Stimulated activated effector memory CD8-positive, alpha-beta T cell treated with anti-CD3 and anti-CD28 coated beads, Interleukin-12 subunit alpha, Interleukin-12 subunit beta, amount 100 ng/mL, for 72 hours (primary cell): Measurements from ENCODE around the gene DPH7.
"Not testable (repeated sequence)": the region's sequence is repeated elsewhere in the genome, so short reads cannot be mapped to it uniquely, and the experiment has no call there.

Source experiments
- ATAC-seq: fragments of 150-1000 bp; cut with Tn5 transposase; 2 replicates; pipeline ENCODE4 v1.10.0; 2021
- DNase-seq, 2 donors: peaks; one replicate each; pipeline ENCODE4 v3.0.0; 2021 to 2022; ENCODE audit warnings: low spot score in 2 of 2
- H3K27ac Mint-ChIP-seq: one replicate; pipeline ENCODE4 v1.8.0; 2022; ENCODE audit warnings: mild to moderate bottlenecking, mixed read lengths
- H3K36me3 Mint-ChIP-seq: one replicate; pipeline ENCODE4 v1.8.0; 2022; ENCODE audit warnings: mild to moderate bottlenecking, mixed read lengths
- H3K4me1 Mint-ChIP-seq: one replicate; pipeline ENCODE4 v1.8.0; 2022; ENCODE audit warnings: mixed read lengths
- H3K4me3 Mint-ChIP-seq: one replicate; pipeline ENCODE4 v1.8.0; 2022; ENCODE audit warnings: mild to moderate bottlenecking, mixed read lengths
- H3K9me3 Mint-ChIP-seq: one replicate; pipeline ENCODE4 v1.8.0; 2022; ENCODE audit warnings: mixed read lengths

The DPH7 gene

GRCh38 chr9:137550958-137551263 lies 27.8 kb downstream of the DPH7 start:
- not testable (repeated sequence) for ATAC-seq, H3K27ac Mint-ChIP-seq, DNase-seq, H3K9me3 Mint-ChIP-seq
- H3K4me1 Mint-ChIP-seq = peaks cover 29% of the 10 kb centered on the region
- peak overlapping the region; percentile 79 for H3K4me3 Mint-ChIP-seq
- peaks cover 15% of the 10 kb centered on the region for H3K36me3 Mint-ChIP-seq

GRCh38 chr9:137550231-137550621 lies 28.5 kb downstream of the DPH7 start, which contains the start of gene PNPLA7:
PNPLA7 (minus strand) TSS chr9:137550402; CDS start chr9:137550197, 205 bp downstream.
- H3K4me1 Mint-ChIP-seq = peaks cover 22% of the 10 kb centered on the region
- no peak for DNase-seq
- ATAC-seq = no peak
- no peaks in the 10 kb centered on the region for H3K9me3 Mint-ChIP-seq
- peak within 1 kb of the TSS; percentile 79 for H3K4me3 Mint-ChIP-seq
- H3K36me3 Mint-ChIP-seq = peaks cover 8% of the 10 kb centered on the region
- peak within 1 kb of the TSS; percentile 88 for H3K27ac Mint-ChIP-seq

GRCh38 chr9:137547687-137548543 lies 30.8 kb downstream of the DPH7 start:
- DNase-seq (no peak), ATAC-seq (no peak)
- Mint-ChIP-seq H3K9me3 (no peaks in the 10 kb centered on the region), H3K4me3 (no peak overlapping the region), H3K27ac (no peak overlapping the region), H3K4me1 (peaks cover 29% of the 10 kb centered on the region), H3K36me3 (no peaks in the 10 kb centered on the region)

GRCh38 chr9:137545123-137545522 lies 33.6 kb downstream of the DPH7 start:
- Mint-ChIP-seq H3K9me3 (no peaks in the 10 kb centered on the region), H3K27ac (no peak overlapping the region), H3K36me3 (no peaks in the 10 kb centered on the region), H3K4me1 (peaks cover 18% of the 10 kb centered on the region), H3K4me3 (no peak overlapping the region)
- DNase-seq (no peak), ATAC-seq (no peak)

GRCh38 chr9:137544176-137544760 lies 34.5 kb downstream of the DPH7 start:
- Mint-ChIP-seq H3K4me1 (peaks cover 14% of the 10 kb centered on the region), H3K9me3 (no peaks in the 10 kb centered on the region), H3K27ac (peak overlapping the region; percentile 85), H3K36me3 (no peaks in the 10 kb centered on the region), H3K4me3 (no peak overlapping the region)
- no peak for DNase-seq
- peak; percentile 69 for ATAC-seq

DNA sequence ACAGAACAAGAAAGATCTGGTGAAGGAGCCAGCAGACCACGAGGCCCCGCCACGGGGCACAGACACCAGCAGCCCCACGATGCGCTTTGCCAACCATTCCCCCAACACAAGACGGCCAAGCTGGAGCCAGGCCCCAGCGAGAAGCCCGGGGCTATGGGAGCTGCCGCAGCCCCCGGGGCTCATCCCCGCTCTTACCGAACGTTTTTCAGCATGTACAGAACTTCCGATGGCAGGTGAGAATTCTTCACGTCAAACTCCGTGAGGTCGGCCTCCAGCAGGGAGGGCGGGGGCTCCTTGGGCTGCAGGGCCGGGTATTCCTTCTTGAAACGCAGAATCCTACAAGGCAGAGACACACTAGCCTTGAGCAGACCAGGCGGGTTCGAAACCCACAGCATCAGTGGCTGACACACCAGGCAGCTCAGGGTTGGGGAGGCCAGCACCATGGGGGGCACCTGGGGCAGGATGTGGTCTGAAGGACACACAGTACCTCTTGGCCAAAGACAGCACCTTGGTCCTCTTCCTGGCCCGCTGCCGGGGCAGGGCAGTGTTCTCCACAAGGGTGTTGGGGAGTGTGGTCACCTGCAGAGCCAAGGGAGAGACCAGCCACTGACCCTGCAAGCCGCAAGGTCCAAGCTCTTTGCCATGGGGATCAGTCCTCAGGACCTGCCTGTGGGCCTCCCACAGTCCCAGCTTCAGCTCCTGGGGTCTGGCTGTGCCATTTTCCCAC lies 35.3 kb downstream of the DPH7 start:
- H3K36me3 Mint-ChIP-seq = no peaks in the 10 kb centered on the region

DNA sequence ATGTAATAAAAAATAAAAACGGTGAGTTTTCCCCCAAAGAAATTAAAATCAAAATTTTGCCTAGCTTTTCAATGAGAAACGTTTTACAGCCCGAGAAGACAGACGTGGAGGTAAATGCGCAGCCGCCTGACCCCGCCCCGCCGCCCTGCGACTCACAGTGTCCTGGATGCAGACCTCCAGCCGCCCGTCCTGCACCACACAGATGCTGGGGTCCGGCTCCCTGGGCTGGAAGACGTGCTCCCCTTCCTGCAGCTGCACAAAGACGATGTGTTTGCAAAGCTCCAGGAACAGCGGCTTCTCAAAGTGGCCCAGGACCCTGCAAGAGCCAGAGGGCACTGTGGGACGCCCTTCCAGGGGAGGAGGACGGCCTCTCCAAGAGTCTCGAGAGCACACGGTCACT lies 36.2 kb downstream of the DPH7 start:
- no peak overlapping the region for H3K4me3 Mint-ChIP-seq
- no peak overlapping the region for H3K27ac Mint-ChIP-seq
- no peaks in the 10 kb centered on the region for H3K36me3 Mint-ChIP-seq
- DNase-seq (no peak), ATAC-seq (no peak)
- H3K9me3 Mint-ChIP-seq = no peaks in the 10 kb centered on the region
- peaks cover 12% of the 10 kb centered on the region for H3K4me1 Mint-ChIP-seq

More for the DNA sequence above, 35.3 kb downstream of the DPH7 start:
- peak overlapping the region; percentile 85 for H3K27ac Mint-ChIP-seq
- no peaks in the 10 kb centered on the region for H3K9me3 Mint-ChIP-seq
- ATAC-seq (no peak), DNase-seq (no peak)
- H3K4me1 Mint-ChIP-seq = peaks cover 14% of the 10 kb centered on the region
- no peak overlapping the region for H3K4me3 Mint-ChIP-seq

DNA sequence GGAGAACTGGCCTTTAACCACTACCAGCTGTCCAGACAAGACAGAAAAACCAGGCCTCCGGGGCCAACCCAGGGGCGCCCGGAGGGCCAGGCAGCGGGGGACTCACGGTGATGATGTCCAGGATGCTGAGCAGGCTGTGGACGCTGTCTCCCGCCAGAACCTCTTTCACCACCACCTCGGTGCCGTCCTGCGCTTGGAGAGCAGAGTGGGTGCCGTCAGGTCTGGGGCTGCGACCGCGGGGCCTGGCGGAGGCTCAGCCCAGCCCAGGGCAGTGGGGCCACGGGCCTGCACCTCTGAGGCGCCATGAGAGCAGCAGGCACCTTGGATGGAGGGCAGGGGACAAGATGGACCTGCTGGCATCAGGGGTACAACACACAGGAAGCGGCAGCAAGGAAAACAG lies 38.2 kb downstream of the DPH7 start:
- no peak for ATAC-seq
- no peak overlapping the region for H3K4me3 Mint-ChIP-seq

DNA sequence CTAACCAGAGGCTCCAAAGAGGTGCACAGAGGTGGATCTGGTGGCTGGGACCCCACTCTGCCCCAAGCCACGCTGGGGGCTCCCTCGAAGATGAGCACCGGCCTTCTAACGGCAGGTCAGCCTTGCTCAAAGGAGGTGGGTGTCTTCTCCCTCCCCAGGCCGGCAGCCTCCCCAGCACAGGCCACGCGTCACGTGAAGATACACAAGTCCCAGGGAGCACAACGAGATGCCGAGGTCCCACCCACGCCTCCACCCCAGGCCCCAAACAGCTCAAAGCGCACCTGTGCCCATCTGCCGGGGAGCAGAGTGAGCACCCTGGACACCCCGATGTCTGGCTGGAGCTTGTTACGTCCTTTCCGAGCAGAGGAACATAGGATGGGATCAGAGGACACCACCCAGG lies 40.7 kb downstream of the DPH7 start:
- no peak for DNase-seq
- H3K4me3 Mint-ChIP-seq = no peak overlapping the region
- peaks cover 33% of the 10 kb centered on the region for H3K4me1 Mint-ChIP-seq
- H3K9me3 Mint-ChIP-seq = peaks cover 5% of the 10 kb centered on the region
- no peaks in the 10 kb centered on the region for H3K36me3 Mint-ChIP-seq
- peak overlapping the region; percentile 60 for H3K27ac Mint-ChIP-seq
- no peak for ATAC-seq

More for the DNA sequence above, 38.2 kb downstream of the DPH7 start:
- Mint-ChIP-seq H3K27ac (no peak overlapping the region), H3K9me3 (peaks cover 5% of the 10 kb centered on the region), H3K36me3 (no peaks in the 10 kb centered on the region), H3K4me1 (peaks cover 29% of the 10 kb centered on the region)
- no peak for DNase-seq

DNA sequence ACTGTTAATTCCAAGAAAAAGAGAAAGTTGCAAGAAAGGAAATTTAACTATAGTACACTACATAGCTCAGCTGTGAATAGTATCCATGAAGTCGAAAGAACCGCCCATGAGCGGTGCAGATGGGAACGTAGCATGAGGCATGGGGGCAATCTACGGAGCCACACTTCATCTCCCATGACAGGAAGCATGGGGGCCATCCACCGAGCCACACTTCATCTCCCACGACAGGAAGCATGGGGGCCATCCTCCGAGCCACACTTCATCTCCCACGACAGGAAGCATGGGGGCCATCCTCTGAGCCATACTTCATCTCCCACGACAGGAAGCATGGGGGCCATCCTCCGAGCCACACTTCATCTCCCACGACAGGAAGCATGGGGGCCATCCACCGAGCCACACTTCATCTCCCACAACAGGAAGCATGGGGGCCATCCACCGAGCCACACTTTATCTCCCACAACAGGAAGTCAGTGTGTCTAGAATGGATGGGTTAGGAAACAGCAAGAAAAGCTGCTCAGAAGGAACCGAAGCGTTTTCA lies 42.1 kb downstream of the DPH7 start:
- Mint-ChIP-seq H3K4me1 (peaks cover 33% of the 10 kb centered on the region), H3K27ac (peak overlapping the region; percentile 76)
- not testable (repeated sequence) for H3K36me3 Mint-ChIP-seq, ATAC-seq, H3K4me3 Mint-ChIP-seq, DNase-seq, H3K9me3 Mint-ChIP-seq

- Mint-ChIP-seq H3K36me3 (no peaks in the 10 kb centered on the region), H3K9me3 (peaks cover 5% of the 10 kb centered on the region), H3K4me1 (peaks cover 33% of the 10 kb centered on the region), H3K27ac (peak overlapping the region; percentile 73), H3K4me3 (no peak overlapping the region)
- ATAC-seq (no peak), DNase-seq (no peak)
These were observed 43.7 kb downstream of the DPH7 start for GRCh38 chr9:137535120-137535428.

DNA sequence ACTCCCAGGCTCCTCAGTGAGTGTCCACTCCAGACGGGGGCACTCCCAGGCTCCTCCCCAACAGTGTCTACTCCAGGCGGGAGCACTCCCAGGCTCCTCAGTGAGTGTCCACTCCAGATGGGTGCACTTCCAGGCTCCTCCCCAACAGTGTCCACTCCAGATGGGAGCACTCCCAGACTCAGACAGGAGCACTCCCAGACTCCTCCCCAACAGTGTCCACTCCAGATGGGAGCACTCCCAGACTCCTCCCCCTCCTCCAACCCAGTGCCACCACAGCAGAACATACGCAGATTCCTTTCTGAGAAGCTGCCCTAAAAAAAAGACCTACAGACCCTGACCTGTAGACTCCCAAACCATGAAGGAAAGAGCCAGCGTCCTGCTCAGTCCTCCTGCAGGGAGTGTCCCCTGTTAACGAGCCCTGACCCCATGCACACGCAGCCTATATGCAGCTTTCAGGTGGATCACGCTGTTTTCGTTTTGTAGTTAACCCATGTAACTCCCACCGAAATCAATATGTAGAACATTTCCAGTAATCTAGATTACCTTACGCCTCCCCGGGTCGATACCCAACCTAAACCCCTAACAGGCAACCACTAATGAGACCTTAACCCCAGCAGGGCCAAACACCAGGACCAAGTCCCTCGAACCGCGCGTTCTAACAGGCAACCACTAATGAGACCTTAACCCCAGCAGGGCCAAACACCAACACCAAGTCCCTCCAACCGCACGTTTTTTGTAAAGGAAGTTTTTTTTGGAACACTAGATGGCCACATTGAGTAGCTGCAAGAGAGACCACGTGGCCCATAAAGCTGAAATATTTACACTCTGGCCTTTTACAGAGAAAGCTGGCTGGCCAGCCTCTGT lies 44.2 kb downstream of the DPH7 start:
- DNase-seq (no peak), ATAC-seq (peak; percentile 66)
- Mint-ChIP-seq H3K36me3 (no peaks in the 10 kb centered on the region), H3K9me3 (peaks cover 5% of the 10 kb centered on the region), H3K4me1 (peaks cover 33% of the 10 kb centered on the region), H3K4me3 (no peak overlapping the region), H3K27ac (peak overlapping the region; percentile 73)

DNA sequence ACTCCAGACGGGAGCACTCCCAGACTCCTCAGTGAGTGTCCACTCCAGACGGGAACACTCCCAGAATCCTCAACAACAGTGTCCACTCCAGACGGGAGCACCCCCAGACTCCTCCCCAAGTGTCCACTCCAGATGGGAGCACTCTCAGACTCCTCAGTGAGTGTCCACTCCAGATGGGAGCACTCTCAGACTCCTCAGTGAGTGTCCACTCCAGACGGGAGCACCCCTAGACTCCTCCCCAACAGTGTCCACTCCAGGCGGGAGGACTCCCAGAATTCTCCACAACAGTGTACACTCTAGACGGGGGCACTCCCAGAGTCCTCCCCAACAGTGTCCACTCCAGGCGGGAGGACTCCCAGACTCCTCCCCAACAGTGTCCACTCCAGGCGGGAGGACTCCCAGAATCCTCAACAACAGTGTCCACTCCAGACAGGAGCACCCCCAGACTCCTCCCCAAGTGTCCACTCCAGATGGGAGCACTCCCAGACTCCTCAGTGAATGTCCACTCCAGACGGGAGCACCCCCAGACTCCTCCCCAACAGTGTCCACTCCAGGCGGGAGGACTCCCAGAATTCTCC lies 45.7 kb downstream of the DPH7 start:
- H3K4me1 Mint-ChIP-seq = peaks cover 33% of the 10 kb centered on the region
- not testable (repeated sequence) for H3K4me3 Mint-ChIP-seq, H3K9me3 Mint-ChIP-seq, H3K27ac Mint-ChIP-seq, DNase-seq, H3K36me3 Mint-ChIP-seq, ATAC-seq

DNA sequence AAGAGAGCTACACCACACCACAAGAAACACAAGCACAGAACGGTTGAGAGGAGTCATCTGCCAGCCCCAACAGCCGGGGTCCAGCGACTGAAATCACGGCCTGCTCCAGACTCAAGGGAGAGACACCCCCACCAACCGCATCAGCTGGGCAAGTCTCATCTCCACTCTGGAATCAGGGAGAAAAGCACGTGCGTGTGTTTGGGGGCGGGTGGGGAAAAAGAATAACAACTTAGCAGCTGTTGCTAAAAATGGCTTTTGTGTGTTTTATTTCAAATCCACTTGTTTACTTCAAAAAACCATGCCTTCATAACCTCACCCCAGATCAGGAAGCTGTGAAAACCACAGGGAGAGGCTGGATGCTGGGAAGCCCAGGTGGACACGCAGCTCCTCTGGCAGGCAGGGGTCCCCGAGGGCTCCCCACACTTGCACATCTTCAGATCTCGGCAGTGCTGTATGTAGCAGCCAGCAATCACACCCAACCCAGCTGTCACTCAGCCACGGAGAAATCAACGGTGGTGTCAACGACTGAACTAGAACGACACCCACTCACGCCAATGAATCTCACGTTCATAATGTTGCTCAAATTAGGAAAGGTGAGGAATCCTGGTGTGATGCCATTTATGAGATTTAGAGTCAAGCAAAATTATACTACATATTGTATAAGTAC lies 47.5 kb downstream of the DPH7 start:
- H3K4me1 Mint-ChIP-seq = peaks cover 18% of the 10 kb centered on the region
- H3K36me3 Mint-ChIP-seq = no peaks in the 10 kb centered on the region
- no peak overlapping the region for H3K4me3 Mint-ChIP-seq
- no peak for DNase-seq
- no peak overlapping the region for H3K27ac Mint-ChIP-seq
- no peak for ATAC-seq
- peaks cover 2% of the 10 kb centered on the region for H3K9me3 Mint-ChIP-seq
